Jurkat, Clone E6-1 (cell line): Measurements from ENCODE around the gene PLPPR1.
"Not testable (repeated sequence)": the region's sequence is repeated elsewhere in the genome, so short reads cannot be mapped to it uniquely, and the experiment has no call there.

Experiments used
- DNase-seq: peaks from one replicate; pipeline ENCODE4 v3.0.0-alpha.2; 2011; ENCODE audit warnings: low read depth, low spot score
- H3K4me3 ChIP-seq: 2 replicates; pipeline ENCODE4 v1.5.1; 2011; ENCODE audit warnings: mild to moderate bottlenecking, low read length, control low read depth, moderate library complexity

PLPPR1 gene

DNA sequence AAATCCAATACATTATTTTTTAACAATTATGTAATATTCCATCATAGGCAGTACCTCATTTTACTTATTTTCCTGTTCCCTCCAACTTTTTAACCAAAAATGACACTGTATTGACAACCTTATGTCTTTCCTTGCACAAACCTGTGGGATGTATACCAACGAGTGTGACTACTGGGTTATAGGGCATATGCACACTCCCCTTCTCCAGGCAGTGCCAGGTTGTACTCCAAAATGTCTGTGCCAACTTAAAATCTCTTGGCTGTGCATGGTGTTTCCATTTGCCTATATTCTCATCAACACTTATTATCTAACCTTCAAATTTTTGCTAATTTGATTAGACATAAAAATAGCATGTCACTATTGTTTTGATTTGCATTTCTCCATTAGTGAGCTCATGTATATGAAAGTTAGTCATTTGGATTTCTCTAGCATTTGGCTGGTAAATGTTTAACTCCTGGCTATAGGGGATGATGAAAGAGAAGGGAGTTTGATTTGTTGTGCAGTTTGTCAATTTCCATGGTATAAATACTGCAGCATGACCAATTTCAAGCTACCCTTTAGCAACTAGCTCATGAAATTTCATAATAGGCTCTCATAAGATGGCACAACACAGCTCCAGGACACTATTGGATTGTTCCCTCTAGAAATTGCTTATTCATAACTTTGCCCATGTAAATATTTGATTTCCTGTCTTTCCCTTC, 226.4 kb downstream of the PLPPR1 start:
- no peak overlapping the region for H3K4me3 ChIP-seq
- no peak for DNase-seq

DNA sequence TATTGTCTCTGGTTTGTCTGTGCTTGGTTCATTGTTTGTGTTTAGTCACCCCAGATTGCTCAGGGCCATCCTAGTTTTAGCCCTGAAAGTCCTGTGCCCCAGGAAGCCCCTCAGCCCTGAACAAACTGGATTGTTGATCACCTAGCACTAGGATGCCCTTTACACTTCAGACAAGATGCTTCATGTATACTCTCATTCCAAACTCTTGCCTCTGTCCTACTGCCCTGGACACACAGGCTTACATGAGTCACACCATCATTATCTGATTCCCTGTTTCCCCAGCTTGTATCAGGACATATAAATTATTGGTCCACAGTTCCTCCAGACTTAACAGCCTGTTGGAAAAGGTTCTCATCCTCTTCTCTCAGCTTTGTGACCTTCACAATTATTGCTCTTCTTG, 236.2 kb downstream of the PLPPR1 start:
- no peak for DNase-seq
- no peak overlapping the region for H3K4me3 ChIP-seq

DNA sequence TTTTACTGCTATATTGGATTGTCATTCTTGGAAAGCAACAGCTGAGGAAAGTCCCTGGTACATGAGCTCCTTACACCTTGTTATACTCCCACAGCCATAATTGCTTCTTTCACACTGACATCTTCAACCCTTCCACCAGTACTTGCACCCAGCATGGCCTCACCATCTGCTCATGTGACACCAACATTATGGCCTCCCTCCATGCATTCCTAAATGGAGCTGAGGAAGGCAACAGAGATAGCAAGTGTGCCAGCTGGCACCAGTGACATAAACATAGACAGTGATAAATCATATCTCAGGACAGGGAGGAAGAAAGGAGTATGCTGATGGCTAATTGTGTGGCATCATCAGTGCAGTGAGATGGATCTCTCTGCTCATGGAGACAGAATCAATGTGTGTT, 236.7 kb downstream of the PLPPR1 start:
- DNase-seq, result no peak
- H3K4me3 ChIP-seq, result no peak overlapping the region

DNA sequence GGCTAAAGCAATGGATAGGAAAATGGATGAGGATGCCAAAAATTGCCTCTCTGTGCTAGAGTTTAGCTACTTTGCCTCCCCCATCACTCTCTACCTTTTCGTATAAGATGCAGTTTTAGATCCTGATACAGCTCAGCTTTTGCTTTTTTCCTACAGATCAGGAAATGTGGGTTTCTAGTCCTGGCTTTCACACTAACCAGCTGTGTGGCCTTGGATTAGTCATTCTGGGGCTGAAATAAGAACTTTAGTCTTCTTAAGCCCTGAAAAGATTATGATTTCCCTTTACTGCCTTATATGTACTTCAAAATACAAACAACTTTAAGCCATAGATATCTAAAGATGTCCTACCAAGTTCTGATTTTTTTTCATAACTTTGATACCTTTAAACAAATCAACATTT, 239.9 kb downstream of the PLPPR1 start:
- no peak overlapping the region for H3K4me3 ChIP-seq
- DNase-seq, result no peak

DNA sequence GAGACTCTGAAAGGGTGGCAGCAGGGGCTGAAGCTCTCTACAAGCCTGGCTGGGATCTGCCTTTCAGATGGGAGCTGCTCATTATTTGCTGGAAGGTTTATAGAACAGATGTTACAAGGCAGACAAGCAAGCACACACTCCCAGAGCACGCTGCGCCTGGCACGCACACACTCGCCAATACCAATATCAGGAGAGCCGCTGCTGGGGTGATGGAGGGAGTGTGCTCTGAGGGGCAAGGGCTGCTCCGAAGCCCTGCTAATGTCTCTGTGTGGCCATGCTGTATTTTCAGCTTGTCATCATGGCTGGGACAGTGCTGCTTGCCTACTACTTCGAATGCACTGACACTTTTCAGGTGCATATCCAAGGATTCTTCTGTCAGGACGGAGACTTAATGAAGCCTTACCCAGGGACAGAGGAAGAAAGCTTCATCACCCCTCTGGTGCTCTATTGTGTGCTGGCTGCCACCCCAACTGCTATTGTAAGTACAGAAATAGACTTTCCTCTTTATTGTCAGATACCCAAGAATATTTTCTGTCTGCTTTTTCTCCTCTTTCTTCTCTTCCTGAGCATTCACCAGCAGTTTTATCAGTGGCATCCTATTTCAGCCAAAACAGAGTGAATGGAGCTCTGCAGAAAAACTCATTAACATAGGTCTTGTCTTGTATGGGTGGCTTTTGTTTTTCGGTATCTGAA, 241.2 kb downstream of the PLPPR1 start:
- H3K4me3 ChIP-seq, result no peak overlapping the region
- no peak for DNase-seq

DNA sequence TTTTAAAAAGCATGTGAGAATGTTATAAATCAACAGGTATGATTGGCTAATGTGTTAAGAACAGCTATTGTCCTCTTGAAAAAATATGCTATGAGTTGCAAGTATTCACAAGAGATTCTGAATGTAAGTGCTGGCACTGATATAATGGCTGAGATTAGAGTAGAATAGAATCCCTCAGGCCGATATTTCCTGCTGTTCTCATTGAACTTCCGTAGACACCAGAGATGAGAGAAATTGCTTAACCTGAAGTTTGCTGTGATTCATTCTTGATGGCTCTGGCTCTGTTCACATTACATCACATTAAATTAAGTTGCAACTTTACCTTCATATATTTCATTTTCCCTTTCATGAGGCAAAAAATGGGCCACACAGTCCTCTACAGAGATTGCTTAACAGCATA, 241.8 kb downstream of the PLPPR1 start:
- no peak overlapping the region for H3K4me3 ChIP-seq
- DNase-seq, result no peak

DNA sequence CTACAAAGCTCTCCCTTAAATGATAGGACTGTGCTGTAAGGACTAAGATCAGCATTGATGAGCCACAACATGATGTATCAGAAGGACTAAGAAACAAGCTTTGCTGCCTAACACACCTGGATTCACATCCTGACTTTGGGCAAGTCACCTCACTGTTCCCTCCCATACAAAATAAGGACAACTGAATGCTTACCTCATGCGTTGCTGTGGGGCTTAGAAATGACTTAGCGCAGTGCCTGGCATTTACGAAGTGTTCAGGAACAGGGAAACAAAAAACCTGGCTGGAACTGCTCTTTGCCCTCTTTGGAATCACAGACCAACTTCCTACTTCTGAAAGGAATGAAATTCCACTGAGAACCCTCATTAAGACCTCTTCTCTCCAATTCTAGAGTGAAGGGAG, 242.6 kb downstream of the PLPPR1 start:
- H3K4me3 ChIP-seq, result no peak overlapping the region
- DNase-seq, result no peak

DNA sequence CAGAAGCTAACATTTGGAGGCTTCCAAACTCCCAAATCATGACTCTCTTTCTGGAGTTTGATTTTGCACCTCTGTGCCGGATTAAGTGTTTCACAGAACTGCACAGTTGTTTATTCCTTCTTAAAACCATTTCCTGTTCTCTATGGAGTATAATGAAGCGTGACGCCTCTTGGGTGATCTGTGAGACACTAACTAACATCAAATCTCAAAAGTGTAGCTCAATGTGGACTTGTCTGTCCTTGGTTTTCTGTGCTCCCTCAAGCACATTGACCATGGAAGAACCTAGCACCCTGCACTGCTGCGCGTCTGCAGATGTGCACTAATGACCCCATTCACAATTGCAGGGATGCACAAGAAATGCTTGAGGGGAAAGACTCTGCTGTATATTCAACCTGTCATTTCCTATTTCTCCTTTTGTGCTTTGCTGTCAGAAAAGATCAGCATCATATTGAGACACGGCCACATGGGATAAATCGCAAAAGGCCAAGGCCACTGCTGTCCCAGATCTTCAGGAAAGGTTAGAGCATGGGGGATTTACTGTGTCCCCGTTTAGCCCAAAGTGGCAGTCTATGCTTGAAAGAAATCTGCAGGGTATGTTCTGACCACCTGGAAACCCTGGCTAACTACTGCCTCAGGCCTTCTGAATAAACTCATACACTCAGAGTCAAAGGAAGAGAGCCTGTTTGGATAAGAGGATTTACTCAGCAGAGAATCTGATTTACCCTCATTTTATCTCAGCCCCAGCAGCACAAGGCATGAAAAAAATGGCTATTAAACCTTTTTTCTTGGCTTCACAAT, 246.6 kb downstream of the PLPPR1 start:
- H3K4me3 ChIP-seq, result no peak overlapping the region
- peak; percentile 4 for DNase-seq

DNA sequence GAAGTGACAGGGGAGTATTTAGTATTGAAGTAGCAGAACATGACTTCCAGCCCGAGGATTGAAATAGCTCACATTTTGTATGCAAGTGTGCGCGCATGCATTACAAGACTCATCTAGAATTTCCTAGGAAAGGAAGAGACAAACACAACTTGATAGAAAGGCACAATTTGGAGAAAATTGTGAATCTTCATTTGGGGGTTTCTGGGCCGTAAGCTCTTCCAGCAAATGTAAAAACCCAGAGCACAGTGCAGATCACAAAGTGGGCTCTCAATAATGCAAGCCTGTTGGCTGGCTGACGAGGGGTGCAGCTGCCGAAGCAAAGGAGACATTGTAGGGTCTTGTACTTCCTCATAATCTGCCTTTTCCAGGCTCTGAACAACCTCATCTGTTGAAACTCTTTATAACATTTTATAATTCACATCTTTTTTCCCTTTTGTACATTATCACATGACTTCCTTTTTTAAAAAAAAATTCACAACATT, 247.3 kb downstream of the PLPPR1 start:
- no peak for DNase-seq
- H3K4me3 ChIP-seq, result no peak overlapping the region

DNA sequence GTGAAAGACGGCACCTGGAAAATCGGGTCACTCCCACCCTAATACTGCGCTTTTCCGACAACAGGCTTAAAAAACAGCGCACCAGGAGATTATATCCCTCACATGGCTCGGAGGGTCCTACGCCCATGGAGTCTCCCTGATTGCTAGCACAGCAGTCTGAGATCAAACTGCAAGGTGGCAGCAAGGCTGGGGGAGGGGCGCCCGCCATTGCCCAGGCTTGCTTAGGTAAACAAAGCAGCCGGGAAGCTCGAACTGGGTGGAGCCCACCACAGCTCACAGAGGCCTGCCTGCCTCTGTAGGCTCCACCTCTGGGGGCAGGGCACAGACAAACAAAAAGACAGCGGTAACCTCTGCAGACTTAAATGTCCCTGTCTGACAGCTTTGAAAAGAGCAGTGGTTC, 262.5 kb downstream of the PLPPR1 start:
- not testable (repeated sequence) for H3K4me3 ChIP-seq, DNase-seq

DNA sequence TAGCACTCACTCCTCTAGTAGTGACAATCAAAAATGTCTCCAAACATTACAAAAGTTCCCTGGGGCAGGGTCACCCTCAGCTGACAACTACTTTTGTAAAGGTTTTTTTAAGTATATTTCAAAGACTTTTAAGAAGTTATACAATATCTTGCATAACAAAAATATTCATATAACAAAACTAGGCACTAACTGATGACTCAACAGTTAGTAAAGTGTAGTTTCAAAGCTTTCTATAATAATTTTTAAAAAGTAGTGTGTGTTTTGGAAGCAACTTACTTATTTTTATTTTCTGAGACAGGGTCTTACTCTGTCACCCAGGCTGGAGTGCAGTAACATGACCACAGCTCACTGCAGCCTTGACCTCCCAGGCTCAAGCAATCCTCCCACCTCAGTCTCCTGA, 271.4 kb downstream of the PLPPR1 start:
- H3K4me3 ChIP-seq, result no peak overlapping the region
- no peak for DNase-seq

DNA sequence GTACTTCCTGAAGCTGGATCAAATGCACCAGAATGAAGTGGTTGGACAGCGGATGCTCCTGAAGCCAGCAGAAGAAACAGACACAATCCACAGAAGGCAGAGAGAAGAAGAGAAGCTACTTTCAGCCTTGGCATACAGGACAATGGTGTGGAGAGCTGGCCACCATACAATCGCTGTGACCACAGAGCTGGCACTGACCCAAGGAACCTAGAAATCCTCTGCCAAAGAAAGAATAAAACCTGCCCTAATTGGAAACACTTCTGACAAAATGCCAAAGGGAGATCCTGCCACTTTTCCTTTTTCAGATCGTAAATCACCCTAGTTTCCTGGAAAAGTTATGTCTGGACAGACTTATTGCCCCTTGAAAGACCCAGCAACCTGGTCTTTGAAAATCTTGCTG, 278.5 kb downstream of the PLPPR1 start:
- no peak overlapping the region for H3K4me3 ChIP-seq
- no peak for DNase-seq

DNA sequence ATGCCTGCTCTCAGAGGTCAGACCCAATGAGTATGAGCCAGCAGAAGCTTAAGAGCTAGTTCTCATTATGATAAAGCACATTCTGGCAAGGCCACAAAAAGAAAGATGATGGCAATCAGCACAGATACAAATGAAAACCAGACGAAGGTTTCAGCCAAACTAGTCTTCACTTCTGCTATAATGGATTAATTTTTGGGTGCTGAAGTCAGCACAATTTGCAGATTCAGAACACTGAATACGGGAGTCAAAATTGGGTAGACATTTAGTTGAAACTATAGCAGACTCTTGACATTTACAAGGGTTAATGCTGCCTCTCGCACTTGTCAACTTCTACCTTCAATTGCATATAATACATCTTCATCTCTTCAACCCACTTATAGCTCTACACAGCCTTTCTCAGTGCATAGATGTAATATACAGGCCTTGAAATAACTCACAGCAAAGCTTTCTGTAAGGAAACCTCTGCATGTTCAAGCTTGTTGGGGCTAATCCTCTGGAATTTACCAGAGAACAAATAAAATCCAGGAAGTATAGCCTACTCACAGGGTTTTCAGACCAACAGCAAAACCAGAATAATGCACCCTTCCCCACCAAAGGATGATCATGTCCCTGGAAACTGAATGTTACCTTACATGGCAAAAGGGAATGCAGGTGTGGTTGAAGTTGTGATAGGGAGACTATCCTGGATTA, 279.1 kb downstream of the PLPPR1 start:
- DNase-seq, result no peak
- H3K4me3 ChIP-seq, result no peak overlapping the region

DNA sequence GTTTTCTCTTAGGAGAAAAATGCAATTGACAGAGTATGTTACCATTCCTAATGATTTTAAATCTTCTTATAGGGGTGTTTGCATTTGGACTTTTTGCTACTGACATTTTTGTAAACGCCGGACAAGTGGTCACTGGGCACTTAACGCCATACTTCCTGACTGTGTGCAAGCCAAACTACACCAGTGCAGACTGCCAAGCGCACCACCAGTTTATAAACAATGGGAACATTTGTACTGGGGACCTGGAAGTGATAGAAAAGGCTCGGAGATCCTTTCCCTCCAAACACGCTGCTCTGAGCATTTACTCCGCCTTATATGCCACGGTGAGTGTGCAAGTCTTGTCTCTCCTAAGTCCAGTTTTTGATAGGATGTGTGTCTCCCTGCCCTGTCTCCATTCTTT, 280.6 kb downstream of the PLPPR1 start:
- DNase-seq, result no peak
- no peak overlapping the region for H3K4me3 ChIP-seq

DNA sequence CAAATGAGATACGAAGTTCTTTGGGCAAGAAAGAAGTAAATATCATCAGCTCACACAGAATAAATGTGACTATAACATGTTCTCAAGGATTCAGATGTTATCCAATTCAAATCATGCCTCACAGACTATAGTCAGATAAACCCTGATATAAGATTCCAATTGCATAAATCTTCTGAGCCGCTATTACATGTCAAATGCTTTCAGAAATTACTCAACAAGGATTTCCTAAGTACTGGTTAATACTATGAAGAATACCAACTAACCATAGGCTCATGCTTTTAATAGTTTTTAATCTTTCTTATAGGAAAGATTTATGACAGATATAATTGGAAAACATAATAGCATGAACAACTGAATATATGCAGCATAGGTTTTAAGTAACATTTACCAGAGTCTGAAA, 282.7 kb downstream of the PLPPR1 start:
- no peak overlapping the region for H3K4me3 ChIP-seq

DNA sequence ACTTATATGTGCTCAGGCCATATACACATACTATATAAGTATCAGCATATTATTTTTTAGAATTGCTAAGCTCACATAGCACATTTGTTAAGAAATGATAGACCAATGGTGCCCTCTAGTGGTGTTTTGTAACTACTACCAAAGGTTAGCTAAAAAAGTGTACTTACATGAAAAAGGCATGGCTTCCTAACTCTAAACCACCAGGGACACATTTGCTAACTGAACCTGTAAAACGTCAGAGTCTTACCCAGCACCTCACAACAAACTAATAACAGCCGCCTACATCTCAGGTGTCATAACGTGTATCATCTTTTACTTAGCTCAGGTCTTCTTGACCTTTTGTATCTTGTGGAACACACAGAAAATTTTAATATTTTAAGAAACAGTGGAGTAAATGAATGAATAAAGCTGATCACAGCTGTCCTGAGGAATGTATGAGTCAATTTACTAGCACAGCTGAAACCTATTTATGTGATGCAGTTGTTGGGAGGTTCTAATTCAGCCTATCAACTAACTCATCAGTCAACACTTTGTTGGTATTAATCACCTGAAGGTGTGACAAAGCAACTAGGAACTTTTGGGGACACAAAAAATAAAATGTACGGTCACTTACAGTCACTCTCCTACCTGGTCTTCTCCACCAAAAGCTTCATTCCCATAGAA, 283.4 kb downstream of the PLPPR1 start:
- DNase-seq, result peak; percentile 86
- no peak overlapping the region for H3K4me3 ChIP-seq

More for the DNA sequence above, 282.7 kb downstream of the PLPPR1 start:
- no peak for DNase-seq

DNA sequence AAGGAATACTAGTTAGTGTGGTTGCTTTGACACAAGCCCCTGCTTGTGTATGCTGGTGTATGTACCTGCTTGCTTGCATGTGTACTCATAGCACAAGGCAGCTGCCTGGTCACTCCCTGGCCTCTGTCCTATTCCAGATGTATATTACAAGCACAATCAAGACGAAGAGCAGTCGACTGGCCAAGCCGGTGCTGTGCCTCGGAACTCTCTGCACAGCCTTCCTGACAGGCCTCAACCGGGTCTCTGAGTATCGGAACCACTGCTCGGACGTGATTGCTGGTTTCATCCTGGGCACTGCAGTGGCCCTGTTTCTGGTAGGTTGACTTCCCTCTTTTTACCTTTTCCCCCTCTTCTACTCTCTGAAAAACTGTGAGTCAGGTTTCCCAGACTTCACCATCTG, 284.1 kb downstream of the PLPPR1 start:
- no peak for DNase-seq
- no peak overlapping the region for H3K4me3 ChIP-seq

DNA sequence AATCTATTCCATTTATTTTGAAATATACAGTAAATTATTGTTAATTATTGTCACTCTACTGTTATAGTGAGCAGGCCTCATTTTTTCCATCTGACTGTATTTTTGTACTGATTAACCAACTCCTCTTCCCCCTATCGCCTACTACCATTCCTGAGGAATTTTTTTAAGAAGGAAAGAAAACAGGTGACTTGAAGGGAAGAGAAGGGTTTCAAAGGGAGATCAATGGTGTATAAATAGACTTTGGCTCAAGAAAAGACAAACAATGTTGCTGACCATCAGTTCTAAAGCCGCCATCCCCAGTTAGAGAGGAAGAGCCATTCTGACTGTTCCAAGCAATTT, 286.6 kb downstream of the PLPPR1 start:
- no peak overlapping the region for H3K4me3 ChIP-seq
- DNase-seq, result no peak

DNA sequence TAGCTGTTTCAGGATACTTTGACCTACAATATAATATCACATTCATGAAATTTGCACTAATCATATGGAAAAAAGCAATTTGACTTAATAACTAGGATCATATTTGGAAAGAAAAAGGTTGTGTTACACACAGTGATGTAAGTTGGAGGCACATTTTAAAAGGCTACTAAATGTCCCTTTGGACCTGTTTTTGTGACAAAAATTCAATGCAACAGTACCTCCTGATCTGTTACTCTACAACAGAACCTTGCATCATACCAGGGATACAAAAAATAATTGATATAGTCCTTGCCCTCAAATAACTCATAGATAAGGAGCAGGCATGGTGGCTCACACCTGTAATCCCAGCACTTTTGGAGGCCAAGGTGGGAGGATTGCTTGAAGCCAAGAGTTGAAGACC, 289.2 kb downstream of the PLPPR1 start:
- DNase-seq, result no peak
- no peak overlapping the region for H3K4me3 ChIP-seq
